A673 (cell line): ENCODE data around the gene POLR3F.

Experiments used
- EZH2 ChIP-seq: fragments of 200-600 bp; sonication (generic); IDR thresholded peaks from 2 replicates; pipeline ENCODE4 v1.6.1; 2017; ENCODE audit warnings: borderline replicate concordance, low read depth, mild to moderate bottlenecking, mixed read lengths, antibody characterized with exemption, low read length; ENCODE audit not compliant: poor library complexity, severe bottlenecking
- TF ChIP-seq, protein P1 (sequence below): fragments of 300-800, 200-600 bp; sonication (generic); conservative IDR thresholded peaks from 2 replicates; pipeline ENCODE4 v1.5.1; 2017; ENCODE audit warnings: low read depth, mild to moderate bottlenecking, antibody characterized with exemption, low read length, moderate library complexity, mixed read lengths

DNA sequence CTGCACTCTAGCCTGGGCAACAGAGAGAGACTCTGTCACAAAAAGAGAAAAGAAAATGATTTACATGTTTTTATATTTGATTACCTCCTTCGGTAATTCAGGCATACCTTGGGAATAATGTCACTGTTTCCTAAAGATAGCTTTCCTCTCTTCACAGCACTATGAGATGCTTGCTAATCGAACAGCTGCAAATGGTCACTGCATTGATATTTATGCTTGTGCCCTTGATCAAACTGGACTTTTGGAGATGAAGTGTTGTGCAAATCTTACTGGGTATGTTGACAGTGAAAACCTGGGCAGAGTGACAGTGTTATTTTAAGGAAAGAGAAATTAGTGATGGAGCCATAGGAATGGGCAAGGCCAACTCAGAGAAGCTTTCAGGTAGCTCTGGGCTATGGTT is 60.1 kb downstream of the POLR3F start:
- TF ChIP-seq, protein P1, sequence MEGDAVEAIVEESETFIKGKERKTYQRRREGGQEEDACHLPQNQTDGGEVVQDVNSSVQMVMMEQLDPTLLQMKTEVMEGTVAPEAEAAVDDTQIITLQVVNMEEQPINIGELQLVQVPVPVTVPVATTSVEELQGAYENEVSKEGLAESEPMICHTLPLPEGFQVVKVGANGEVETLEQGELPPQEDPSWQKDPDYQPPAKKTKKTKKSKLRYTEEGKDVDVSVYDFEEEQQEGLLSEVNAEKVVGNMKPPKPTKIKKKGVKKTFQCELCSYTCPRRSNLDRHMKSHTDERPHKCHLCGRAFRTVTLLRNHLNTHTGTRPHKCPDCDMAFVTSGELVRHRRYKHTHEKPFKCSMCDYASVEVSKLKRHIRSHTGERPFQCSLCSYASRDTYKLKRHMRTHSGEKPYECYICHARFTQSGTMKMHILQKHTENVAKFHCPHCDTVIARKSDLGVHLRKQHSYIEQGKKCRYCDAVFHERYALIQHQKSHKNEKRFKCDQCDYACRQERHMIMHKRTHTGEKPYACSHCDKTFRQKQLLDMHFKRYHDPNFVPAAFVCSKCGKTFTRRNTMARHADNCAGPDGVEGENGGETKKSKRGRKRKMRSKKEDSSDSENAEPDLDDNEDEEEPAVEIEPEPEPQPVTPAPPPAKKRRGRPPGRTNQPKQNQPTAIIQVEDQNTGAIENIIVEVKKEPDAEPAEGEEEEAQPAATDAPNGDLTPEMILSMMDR, result no peak
- TF ChIP-seq EZH2, result no peak
